Effector memory CD4-positive, alpha-beta T cell (primary cell): ENCODE results near the gene SLC25A14.

Experiments
- DNase-seq, 3 donors: peaks; one replicate each; pipeline ENCODE4 v3.0.0-alpha.2; 2020
- H3K27ac ChIP-seq: 2 replicates; pipeline ENCODE4 v1.7.0; 2013; ENCODE audit warnings: mild to moderate bottlenecking, low read length, moderate library complexity; ENCODE audit not compliant: insufficient read depth, poor library complexity, severe bottlenecking
- H3K27me3 ChIP-seq: replicated peaks from 2 replicates; pipeline ENCODE4 v1.7.0; 2013; ENCODE audit warnings: mild to moderate bottlenecking, low read length; ENCODE audit not compliant: insufficient read depth, control insufficient read depth, poor library complexity, severe bottlenecking
- H3K36me3 ChIP-seq: 2 replicates; pipeline ENCODE4 v1.7.0; 2013; ENCODE audit warnings: mild to moderate bottlenecking, low read length, moderate library complexity; ENCODE audit not compliant: control insufficient read depth, insufficient read depth
- H3K4me1 ChIP-seq: 2 replicates; pipeline ENCODE4 v1.7.0; 2013; ENCODE audit warnings: low read length, mild to moderate bottlenecking; ENCODE audit not compliant: control insufficient read depth, insufficient read depth, poor library complexity, severe bottlenecking
- H3K4me3 ChIP-seq: 2 replicates; pipeline ENCODE4 v1.7.0; 2013; ENCODE audit warnings: low read length, low read depth, mild to moderate bottlenecking; ENCODE audit not compliant: insufficient read depth, poor library complexity, severe bottlenecking
- H3K9me3 ChIP-seq: 2 replicates; pipeline ENCODE4 v1.7.0; 2013; ENCODE audit warnings: mild to moderate bottlenecking, low read length, moderate library complexity; ENCODE audit not compliant: control insufficient read depth

The SLC25A14 gene

DNA sequence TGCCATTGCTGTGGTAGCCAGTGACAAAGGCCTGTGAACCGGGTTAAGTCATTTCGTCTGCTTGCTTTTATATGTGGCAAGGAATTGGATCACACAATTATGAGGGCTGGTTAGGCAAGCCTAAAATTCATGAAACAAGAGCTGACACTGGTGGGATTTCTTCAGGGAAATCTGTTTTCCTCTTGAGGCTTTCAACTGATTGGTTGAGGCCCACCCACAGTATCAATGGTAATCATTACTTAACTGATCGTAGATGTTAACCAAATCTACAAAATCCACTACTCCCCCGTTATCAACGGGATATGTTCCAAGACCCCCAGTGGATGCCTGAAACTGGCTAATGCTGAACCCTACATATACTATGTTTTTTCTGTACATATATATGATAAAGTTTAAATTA is 75.1 kb downstream of the SLC25A14 start:
- H3K27ac ChIP-seq: no peak overlapping the region
- no peak for DNase-seq
- no peaks in the 10 kb centered on the region for H3K36me3 ChIP-seq
- no peaks in the 10 kb centered on the region for H3K4me1 ChIP-seq
- H3K9me3 ChIP-seq: no peaks in the 10 kb centered on the region
- no peak overlapping the region for H3K4me3 ChIP-seq
- no peaks in the 10 kb centered on the region for H3K27me3 ChIP-seq

DNA sequence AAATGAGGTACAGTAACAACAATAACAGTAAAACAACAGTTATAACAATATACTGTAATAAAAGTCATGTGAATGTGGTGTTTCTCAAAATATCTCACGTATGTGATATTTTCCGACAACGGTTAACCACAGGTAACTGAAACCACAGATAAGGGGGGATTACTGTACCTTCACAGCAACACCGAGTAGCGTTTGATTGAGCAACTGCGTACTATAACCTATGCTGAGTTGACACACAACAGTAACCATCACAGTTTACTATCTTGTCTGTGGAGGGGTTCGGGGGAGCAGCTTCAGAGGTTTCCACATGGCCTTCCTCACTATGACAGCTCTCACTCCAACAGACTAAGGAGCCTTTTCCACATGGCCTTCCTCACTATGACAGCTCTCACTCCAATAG is 75.5 kb downstream of the SLC25A14 start:
- H3K9me3 ChIP-seq: no peaks in the 10 kb centered on the region
- H3K4me3 ChIP-seq: no peak overlapping the region
- no peaks in the 10 kb centered on the region for H3K27me3 ChIP-seq
- H3K27ac ChIP-seq: no peak overlapping the region
- no peak for DNase-seq
- no peaks in the 10 kb centered on the region for H3K36me3 ChIP-seq
- no peaks in the 10 kb centered on the region for H3K4me1 ChIP-seq

DNA sequence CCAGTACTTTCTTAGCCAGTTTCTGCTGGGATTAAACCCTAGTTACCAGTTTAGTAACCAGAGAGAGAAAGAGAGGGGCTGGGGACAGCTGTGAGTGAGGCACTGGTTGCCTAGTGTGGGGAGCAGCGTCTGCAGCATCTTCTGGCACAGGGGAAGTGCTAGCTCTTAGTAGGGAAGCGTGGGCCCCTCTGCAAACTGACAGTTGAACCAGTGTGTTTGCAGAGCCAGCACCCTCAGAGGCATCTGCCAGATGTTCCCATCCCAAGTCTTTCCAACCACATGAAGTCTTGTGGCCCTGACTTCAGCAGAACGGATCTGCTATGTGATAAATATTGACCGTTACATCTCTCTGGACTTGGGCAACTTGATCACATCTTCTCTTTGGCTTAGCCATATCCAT is 77.1 kb downstream of the SLC25A14 start:
- H3K4me1 ChIP-seq: no peaks in the 10 kb centered on the region
- no peak for DNase-seq
- no peaks in the 10 kb centered on the region for H3K36me3 ChIP-seq
- no peak overlapping the region for H3K27ac ChIP-seq
- H3K4me3 ChIP-seq: no peak overlapping the region
- no peaks in the 10 kb centered on the region for H3K27me3 ChIP-seq
- H3K9me3 ChIP-seq: no peaks in the 10 kb centered on the region

DNA sequence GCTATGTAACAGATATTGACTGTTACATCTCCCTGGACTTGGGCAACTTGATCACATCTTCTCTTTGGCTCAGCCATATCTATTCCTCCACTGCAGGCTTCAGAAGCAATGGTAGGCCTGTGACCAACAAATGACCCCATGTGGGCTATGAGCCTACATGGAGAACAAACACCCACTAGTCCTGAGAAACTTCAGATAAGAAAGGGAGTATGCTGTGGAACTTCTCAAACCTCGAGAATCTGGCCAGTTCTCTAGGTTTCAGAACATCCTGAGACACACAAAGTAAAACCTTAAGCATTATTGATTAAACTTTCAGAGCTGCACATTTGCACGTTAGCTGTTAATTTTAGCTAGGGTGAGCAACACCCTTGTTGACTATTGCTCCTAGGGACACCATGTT is 78.3 kb downstream of the SLC25A14 start:
- Histone ChIP-seq H3K4me1 (no peaks in the 10 kb centered on the region), H3K36me3 (no peaks in the 10 kb centered on the region), H3K27me3 (no peaks in the 10 kb centered on the region), H3K4me3 (no peak overlapping the region), H3K9me3 (no peaks in the 10 kb centered on the region), H3K27ac (no peak overlapping the region)
- no peak for DNase-seq

DNA sequence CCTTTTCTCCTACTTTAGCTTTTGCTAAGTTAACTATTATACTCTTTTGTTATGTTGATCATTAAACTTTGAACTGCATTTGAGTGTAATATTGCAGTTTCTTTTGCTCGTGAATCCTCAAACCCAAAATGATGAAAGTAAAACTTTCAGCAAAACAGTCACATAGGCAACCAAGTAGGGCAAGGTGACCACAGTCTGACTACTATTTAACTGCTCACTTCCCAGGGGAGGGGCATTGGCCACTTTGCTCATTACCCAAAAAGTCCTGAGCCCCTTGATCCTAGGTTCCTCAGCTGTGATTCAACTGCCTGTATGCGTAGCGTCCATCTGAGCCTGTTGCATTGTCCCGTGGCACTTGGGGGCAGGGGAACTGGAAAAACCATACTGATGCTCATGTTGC is 79.0 kb downstream of the SLC25A14 start:
- no peak for DNase-seq
- Histone ChIP-seq H3K36me3 (no peaks in the 10 kb centered on the region), H3K9me3 (no peaks in the 10 kb centered on the region), H3K27me3 (no peaks in the 10 kb centered on the region), H3K4me1 (no peaks in the 10 kb centered on the region), H3K4me3 (no peak overlapping the region), H3K27ac (no peak overlapping the region)

DNA sequence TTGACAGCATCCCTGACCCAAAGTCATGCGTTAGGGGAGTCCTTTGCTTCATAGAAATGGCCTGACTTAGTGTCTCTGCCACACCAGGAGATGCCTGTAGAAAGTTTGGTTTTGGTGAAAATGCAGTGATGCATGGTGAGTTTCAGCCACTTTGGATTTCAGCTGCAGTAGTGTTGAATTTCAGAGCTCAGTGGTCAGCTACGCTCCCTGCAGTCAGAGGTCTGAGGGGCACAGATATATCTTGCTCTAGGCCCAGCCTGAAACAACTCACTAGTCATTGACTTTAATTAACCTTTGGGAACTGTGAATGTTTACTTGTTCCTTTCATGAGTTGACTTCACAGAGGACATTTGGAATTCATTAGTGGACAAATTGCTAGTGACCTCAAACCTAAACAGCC is 79.5 kb downstream of the SLC25A14 start:
- Histone ChIP-seq H3K27ac (no peak overlapping the region), H3K9me3 (no peaks in the 10 kb centered on the region), H3K4me3 (no peak overlapping the region), H3K36me3 (no peaks in the 10 kb centered on the region), H3K27me3 (no peaks in the 10 kb centered on the region), H3K4me1 (no peaks in the 10 kb centered on the region)
- no peak for DNase-seq
